Panc1 (cell line): ENCODE results near the gene MAJIN.

Experiments
- POLR2AphosphoS5 ChIP-seq: IDR thresholded peaks from 2 replicates; pipeline ENCODE4 v1.6.1; 2012; ENCODE audit warnings: mild to moderate bottlenecking, low read depth, low read length, moderate library complexity
- SIN3A ChIP-seq: IDR thresholded peaks from 2 replicates; pipeline ENCODE4 v1.6.1; 2012; ENCODE audit warnings: low read depth, mild to moderate bottlenecking, low read length, moderate library complexity, borderline replicate concordance; ENCODE audit not compliant: insufficient read depth
- TCF7L2 ChIP-seq: IDR thresholded peaks from 2 replicates; pipeline ENCODE4 v1.6.1; 2011; ENCODE audit warnings: mild to moderate bottlenecking, low read depth, low read length, inconsistent platforms
- TF ChIP-seq, protein P1 (sequence below): fragments of 450-650 bp; IDR thresholded peaks from 2 replicates; pipeline ENCODE4 v1.5.1; 2017; ENCODE audit warnings: mild to moderate bottlenecking
- TF ChIP-seq, protein P2 (sequence below), 2 experiments: IDR thresholded peaks; 2 replicates each; pipeline ENCODE4 v1.6.1; 2011 to 2012; ENCODE audit warnings: low read depth in 2 of 2, control low read depth in 1 of 2, low read length in 1 of 2, mild to moderate bottlenecking in 1 of 2, moderate library complexity in 1 of 2; ENCODE audit not compliant: insufficient read depth in 1 of 2

DNA sequence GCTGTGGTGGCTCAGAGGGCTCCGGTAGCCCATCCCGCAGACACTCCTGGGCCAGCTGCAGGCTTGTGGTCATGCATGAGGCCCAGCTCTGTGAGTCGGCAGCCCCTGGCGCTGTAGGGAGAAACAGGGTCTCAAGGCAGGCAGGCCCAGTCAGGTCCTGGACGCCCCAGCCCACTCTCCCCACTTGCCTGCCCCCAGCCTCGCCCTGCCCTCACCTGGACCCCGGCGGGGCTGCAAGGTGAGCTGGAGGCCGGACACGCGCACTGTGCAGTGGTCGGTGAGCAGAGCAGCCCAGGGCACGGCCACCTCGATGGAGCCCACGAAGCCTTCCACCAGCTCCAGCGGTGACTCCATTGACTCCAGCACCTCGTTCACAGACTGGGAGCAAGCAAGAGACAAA, 57.8 kb downstream of the MAJIN start:
- TF ChIP-seq, protein P1, sequence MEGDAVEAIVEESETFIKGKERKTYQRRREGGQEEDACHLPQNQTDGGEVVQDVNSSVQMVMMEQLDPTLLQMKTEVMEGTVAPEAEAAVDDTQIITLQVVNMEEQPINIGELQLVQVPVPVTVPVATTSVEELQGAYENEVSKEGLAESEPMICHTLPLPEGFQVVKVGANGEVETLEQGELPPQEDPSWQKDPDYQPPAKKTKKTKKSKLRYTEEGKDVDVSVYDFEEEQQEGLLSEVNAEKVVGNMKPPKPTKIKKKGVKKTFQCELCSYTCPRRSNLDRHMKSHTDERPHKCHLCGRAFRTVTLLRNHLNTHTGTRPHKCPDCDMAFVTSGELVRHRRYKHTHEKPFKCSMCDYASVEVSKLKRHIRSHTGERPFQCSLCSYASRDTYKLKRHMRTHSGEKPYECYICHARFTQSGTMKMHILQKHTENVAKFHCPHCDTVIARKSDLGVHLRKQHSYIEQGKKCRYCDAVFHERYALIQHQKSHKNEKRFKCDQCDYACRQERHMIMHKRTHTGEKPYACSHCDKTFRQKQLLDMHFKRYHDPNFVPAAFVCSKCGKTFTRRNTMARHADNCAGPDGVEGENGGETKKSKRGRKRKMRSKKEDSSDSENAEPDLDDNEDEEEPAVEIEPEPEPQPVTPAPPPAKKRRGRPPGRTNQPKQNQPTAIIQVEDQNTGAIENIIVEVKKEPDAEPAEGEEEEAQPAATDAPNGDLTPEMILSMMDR: no peak
- TF ChIP-seq TCF7L2 (no peak), SIN3A (no peak), POLR2AphosphoS5 (no peak)
- TF ChIP-seq, protein P2, sequence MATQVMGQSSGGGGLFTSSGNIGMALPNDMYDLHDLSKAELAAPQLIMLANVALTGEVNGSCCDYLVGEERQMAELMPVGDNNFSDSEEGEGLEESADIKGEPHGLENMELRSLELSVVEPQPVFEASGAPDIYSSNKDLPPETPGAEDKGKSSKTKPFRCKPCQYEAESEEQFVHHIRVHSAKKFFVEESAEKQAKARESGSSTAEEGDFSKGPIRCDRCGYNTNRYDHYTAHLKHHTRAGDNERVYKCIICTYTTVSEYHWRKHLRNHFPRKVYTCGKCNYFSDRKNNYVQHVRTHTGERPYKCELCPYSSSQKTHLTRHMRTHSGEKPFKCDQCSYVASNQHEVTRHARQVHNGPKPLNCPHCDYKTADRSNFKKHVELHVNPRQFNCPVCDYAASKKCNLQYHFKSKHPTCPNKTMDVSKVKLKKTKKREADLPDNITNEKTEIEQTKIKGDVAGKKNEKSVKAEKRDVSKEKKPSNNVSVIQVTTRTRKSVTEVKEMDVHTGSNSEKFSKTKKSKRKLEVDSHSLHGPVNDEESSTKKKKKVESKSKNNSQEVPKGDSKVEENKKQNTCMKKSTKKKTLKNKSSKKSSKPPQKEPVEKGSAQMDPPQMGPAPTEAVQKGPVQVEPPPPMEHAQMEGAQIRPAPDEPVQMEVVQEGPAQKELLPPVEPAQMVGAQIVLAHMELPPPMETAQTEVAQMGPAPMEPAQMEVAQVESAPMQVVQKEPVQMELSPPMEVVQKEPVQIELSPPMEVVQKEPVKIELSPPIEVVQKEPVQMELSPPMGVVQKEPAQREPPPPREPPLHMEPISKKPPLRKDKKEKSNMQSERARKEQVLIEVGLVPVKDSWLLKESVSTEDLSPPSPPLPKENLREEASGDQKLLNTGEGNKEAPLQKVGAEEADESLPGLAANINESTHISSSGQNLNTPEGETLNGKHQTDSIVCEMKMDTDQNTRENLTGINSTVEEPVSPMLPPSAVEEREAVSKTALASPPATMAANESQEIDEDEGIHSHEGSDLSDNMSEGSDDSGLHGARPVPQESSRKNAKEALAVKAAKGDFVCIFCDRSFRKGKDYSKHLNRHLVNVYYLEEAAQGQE (IDR thresholded peaks at IDR 0.05; ENCODE audit: insufficient read depth in 1 of 2, low read depth in 2 of 2, low read length in 1 of 2): no peak
